GM21390 (cell line): ENCODE results near the gene STK26.
"Not testable (repeated sequence)": the region's sequence is repeated elsewhere in the genome, so short reads cannot be mapped to it uniquely, and the experiment has no call there.

Source experiments
- ATAC-seq: cut with Tn5 transposase; IDR thresholded peaks from one replicate; pipeline ENCODE4 v1.9.1; 2021; ENCODE audit not compliant: unreplicated experiment

STK26 gene

GRCh38 chrX:132092439-132093065 is 69.5 kb downstream of the STK26 start:
- peak; percentile 79 for ATAC-seq

- ATAC-seq: no peak
Observed at GRCh38 chrX:132093239-132093860, 70.2 kb downstream of the STK26 start.

GRCh38 chrX:132094164-132094563 is 71.1 kb downstream of the STK26 start:
- no peak for ATAC-seq

- not testable (repeated sequence) for ATAC-seq
Observed at GRCh38 chrX:132098704-132099103, 75.6 kb downstream of the STK26 start.

GRCh38 chrX:132101206-132101605 is 78.1 kb downstream of the STK26 start:
- ATAC-seq: no peak

- no peak for ATAC-seq
Observed at GRCh38 chrX:132101799-132102198, 78.7 kb downstream of the STK26 start.

- no peak for ATAC-seq
Observed at GRCh38 chrX:132107291-132107690, 84.2 kb downstream of the STK26 start.

- ATAC-seq: no peak
Observed at GRCh38 chrX:132114607-132115006, 91.5 kb downstream of the STK26 start.

- no peak for ATAC-seq
Observed at GRCh38 chrX:132115792-132116191, 92.7 kb downstream of the STK26 start.

- ATAC-seq: no peak
Observed at GRCh38 chrX:132118358-132118757, 95.3 kb downstream of the STK26 start.

- ATAC-seq: no peak
Observed at GRCh38 chrX:132119283-132119682, 96.2 kb downstream of the STK26 start.

GRCh38 chrX:132119821-132120515 is 96.9 kb downstream of the STK26 start:
- ATAC-seq: no peak

- ATAC-seq: no peak
Observed at GRCh38 chrX:132120913-132121312, 97.8 kb downstream of the STK26 start.
